ENCODE data around the gene JAM2.

DNA sequence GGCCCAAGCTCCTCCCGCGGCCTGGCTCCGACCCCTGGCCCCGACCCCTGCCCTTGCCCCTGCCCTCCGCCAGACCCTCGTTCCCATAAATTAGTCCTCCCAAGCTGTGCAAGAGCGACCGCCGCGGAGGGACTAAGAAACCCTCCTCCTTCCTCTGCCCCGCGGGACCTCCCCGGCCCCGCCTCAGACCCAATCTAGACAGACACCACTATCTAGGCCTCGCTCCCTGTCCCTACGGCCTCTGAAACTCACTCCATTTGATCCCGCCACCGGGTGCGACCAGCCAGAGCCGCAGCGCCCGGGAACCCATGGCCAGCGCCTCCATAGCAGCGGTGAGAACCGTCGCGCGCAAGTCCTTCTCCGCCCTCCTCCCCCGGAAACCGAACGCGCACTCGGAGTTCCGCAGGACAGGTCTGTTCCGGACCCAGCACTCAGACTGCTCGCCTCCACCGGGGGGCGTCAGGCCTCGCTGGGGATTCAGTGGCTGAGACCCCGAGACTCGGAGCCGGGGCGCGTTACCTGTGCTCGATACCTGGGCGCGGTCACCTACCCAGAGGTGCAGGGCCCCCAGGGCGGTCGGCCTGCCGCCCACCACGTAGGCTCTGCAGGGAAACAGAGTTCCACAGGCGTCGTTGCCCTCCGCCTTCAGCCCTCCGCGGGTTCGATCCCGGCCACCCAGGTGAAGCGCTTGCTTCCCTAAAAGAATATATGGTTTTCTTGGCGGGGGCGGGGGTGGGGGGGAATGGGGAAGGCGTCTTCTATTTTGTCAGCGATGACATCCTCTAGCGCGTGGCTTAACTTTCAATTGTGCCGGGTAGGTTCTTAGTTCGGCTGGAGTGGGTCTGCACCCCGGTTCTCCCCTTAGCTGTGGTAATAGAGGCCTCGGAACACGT is 31.7 kb upstream of the JAM2 start, which contains the start of gene MRPL39:
- TF ChIP-seq, protein P1, sequence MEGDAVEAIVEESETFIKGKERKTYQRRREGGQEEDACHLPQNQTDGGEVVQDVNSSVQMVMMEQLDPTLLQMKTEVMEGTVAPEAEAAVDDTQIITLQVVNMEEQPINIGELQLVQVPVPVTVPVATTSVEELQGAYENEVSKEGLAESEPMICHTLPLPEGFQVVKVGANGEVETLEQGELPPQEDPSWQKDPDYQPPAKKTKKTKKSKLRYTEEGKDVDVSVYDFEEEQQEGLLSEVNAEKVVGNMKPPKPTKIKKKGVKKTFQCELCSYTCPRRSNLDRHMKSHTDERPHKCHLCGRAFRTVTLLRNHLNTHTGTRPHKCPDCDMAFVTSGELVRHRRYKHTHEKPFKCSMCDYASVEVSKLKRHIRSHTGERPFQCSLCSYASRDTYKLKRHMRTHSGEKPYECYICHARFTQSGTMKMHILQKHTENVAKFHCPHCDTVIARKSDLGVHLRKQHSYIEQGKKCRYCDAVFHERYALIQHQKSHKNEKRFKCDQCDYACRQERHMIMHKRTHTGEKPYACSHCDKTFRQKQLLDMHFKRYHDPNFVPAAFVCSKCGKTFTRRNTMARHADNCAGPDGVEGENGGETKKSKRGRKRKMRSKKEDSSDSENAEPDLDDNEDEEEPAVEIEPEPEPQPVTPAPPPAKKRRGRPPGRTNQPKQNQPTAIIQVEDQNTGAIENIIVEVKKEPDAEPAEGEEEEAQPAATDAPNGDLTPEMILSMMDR (conservative IDR thresholded peaks at IDR 0.05 in 1 of 2, IDR thresholded peaks at IDR 0.05 in 1 of 2; ENCODE audit: extremely low read depth in 1 of 2, insufficient read depth in 1 of 2, low read depth in 1 of 2, low read length in 2 of 2), result peak; percentile 43 to 73
- no peak for TF ChIP-seq EZH2 (IDR thresholded peaks at IDR 0.05; ENCODE audit: borderline replicate concordance, low read length)

Measured in mammary epithelial cell (primary cell).